HL-60 (cell line): ENCODE measurements around the gene TULP4.

Experiments used
- DNase-seq, 2 experiments: peaks; one replicate each; pipeline ENCODE4 v3.0.0-alpha.2; 2010 to 2020; ENCODE audit warnings: low read depth in 1 of 2, low spot score in 1 of 2
- H3K27ac ChIP-seq: fragments of 250-450 bp; sonication (Bioruptor Pico); replicated peaks from 2 replicates; pipeline ENCODE4 v1.5.1; 2020; ENCODE audit warnings: mild to moderate bottlenecking, moderate library complexity
- H3K27me3 ChIP-seq: fragments of 250-450 bp; sonication (Bioruptor Pico); 2 replicates; pipeline ENCODE4 v1.5.1; 2021; ENCODE audit warnings: mild to moderate bottlenecking, moderate library complexity; ENCODE audit not compliant: insufficient read depth, poor library complexity, severe bottlenecking
- H3K4me3 ChIP-seq: replicated peaks from 2 replicates; pipeline ENCODE4 v1.5.1; 2011; ENCODE audit warnings: mild to moderate bottlenecking, control low read depth, low read length; ENCODE audit not compliant: insufficient read depth
- GABPA ChIP-seq: IDR thresholded peaks from 2 replicates; pipeline ENCODE4 v1.6.1; 2012; ENCODE audit warnings: low read depth
- POLR2AphosphoS5 ChIP-seq: IDR thresholded peaks from 2 replicates; pipeline ENCODE4 v1.6.1; 2012; ENCODE audit warnings: low read depth
- SPI1 ChIP-seq: IDR thresholded peaks from 2 replicates; pipeline ENCODE4 v1.6.1; 2012; ENCODE audit warnings: low read depth, mild to moderate bottlenecking, borderline replicate concordance
- TF ChIP-seq, protein P1 (sequence below): IDR thresholded peaks from one replicate; pipeline ENCODE4 v1.5.1; 2011; ENCODE audit warnings: low read length, control low read depth, inconsistent platforms; ENCODE audit not compliant: insufficient read depth
- TF ChIP-seq, protein P2 (sequence below): IDR thresholded peaks from 2 replicates; pipeline ENCODE4 v1.6.1; 2012; ENCODE audit warnings: low read depth; ENCODE audit not compliant: insufficient replicate concordance

Gene TULP4

DNA sequence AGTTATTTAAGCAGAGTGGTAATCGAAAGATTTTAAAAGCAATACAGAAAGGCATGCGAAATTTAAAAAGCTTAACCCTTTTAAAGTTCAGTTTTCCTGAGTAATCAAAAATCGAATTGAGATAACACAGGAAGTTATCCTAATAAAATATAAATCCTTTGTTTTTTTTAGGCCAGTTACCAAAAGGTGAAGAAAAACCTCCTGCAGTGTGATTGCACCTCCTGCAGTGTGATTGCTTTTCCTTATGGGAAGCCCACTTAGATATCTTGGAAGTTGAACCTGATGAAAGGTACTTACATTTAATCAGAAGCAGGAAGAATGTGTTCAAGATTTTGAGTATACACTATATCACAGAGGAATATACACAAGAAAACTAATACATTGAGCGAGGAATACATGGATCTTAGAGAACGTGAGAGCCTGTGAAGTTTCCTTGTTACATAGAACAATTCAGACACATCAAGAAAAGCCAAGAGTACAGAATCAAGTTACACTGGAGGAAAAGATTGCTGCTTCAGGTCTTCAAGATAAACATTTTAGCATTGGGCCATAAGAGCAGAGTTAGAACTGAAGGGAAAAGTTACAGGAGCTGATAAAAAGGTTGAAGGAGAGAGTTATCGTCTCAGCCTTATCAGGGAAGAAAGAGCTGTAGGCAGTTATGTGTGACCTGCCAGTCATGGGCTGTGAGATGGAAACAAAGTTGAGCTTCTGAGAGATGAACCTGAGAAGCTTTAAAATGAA, 240.0 kb downstream of the TULP4 start:
- Histone ChIP-seq H3K27ac (no peak overlapping the region), H3K4me3 (no peak overlapping the region), H3K27me3 (no peaks in the 10 kb centered on the region)
- DNase-seq = no peak
- TF ChIP-seq SPI1 (no peak), POLR2AphosphoS5 (no peak), GABPA (no peak)
- TF ChIP-seq, protein P1, sequence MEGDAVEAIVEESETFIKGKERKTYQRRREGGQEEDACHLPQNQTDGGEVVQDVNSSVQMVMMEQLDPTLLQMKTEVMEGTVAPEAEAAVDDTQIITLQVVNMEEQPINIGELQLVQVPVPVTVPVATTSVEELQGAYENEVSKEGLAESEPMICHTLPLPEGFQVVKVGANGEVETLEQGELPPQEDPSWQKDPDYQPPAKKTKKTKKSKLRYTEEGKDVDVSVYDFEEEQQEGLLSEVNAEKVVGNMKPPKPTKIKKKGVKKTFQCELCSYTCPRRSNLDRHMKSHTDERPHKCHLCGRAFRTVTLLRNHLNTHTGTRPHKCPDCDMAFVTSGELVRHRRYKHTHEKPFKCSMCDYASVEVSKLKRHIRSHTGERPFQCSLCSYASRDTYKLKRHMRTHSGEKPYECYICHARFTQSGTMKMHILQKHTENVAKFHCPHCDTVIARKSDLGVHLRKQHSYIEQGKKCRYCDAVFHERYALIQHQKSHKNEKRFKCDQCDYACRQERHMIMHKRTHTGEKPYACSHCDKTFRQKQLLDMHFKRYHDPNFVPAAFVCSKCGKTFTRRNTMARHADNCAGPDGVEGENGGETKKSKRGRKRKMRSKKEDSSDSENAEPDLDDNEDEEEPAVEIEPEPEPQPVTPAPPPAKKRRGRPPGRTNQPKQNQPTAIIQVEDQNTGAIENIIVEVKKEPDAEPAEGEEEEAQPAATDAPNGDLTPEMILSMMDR = no peak
- TF ChIP-seq, protein P2, sequence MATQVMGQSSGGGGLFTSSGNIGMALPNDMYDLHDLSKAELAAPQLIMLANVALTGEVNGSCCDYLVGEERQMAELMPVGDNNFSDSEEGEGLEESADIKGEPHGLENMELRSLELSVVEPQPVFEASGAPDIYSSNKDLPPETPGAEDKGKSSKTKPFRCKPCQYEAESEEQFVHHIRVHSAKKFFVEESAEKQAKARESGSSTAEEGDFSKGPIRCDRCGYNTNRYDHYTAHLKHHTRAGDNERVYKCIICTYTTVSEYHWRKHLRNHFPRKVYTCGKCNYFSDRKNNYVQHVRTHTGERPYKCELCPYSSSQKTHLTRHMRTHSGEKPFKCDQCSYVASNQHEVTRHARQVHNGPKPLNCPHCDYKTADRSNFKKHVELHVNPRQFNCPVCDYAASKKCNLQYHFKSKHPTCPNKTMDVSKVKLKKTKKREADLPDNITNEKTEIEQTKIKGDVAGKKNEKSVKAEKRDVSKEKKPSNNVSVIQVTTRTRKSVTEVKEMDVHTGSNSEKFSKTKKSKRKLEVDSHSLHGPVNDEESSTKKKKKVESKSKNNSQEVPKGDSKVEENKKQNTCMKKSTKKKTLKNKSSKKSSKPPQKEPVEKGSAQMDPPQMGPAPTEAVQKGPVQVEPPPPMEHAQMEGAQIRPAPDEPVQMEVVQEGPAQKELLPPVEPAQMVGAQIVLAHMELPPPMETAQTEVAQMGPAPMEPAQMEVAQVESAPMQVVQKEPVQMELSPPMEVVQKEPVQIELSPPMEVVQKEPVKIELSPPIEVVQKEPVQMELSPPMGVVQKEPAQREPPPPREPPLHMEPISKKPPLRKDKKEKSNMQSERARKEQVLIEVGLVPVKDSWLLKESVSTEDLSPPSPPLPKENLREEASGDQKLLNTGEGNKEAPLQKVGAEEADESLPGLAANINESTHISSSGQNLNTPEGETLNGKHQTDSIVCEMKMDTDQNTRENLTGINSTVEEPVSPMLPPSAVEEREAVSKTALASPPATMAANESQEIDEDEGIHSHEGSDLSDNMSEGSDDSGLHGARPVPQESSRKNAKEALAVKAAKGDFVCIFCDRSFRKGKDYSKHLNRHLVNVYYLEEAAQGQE = no peak

DNA sequence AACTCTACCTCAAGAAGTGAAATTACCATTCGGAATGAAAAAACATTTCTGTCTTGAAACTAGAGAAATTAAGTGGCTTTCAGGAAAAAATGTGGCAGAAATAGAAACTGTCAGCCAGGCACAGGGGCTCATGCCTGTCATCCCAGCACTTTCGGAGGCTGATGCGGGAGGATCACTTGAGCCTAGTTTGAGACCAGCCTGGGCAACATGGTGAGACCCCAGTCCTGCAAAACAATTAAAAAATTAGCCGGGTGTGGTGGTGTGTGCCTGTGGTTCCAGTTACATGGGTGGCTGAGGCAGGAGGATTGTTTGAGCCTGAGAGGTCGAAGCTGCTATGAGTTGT, 240.5 kb downstream of the TULP4 start:
- Histone ChIP-seq H3K27me3 (no peaks in the 10 kb centered on the region), H3K4me3 (no peak overlapping the region), H3K27ac (no peak overlapping the region)
- no peak for DNase-seq
- TF ChIP-seq, protein P1 = no peak
- TF ChIP-seq, protein P2 = no peak
- TF ChIP-seq POLR2AphosphoS5 (no peak), GABPA (no peak), SPI1 (no peak)

DNA sequence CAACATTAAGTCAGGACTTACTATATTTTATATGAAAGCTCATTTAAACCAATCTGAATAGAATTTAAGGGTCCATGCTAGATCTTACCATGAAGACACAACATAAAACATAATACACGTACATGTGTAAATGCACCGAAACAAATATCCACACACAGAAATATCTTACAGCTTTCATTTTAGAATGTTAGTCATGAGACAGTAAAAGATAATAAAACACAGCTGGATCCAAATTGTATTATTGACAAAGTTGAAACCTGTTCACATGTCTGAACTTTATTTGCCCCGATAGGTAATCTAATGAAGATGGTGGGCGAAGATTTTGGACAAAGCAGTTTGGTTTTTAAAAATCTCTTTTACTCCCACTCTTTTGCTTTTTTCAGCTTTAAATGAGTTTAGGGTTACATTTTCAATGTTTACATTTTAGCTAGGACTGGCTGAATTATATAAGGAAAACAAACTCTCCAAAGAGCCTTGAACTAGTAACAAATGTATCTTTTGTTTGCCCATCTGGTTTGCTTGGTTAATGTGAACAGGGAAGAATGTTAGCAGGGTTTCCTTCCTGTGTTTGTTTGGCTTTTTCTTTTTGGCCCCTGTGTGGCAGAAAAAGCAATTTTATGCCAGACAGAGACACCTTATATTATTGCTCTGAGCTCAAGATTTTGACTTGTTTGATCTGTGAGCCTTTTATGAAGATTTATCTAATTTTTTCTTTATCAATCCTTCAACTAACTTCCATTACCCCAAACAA, 242.5 kb downstream of the TULP4 start:
- no peak overlapping the region for H3K27ac ChIP-seq

More for the DNA sequence above, 242.5 kb downstream of the TULP4 start:
- H3K4me3 ChIP-seq = no peak overlapping the region
- no peaks in the 10 kb centered on the region for H3K27me3 ChIP-seq
- TF ChIP-seq, protein P2 = no peak
- TF ChIP-seq GABPA (no peak), POLR2AphosphoS5 (no peak), SPI1 (no peak)
- TF ChIP-seq, protein P1 = no peak
- no peak for DNase-seq
